Stimulated activated CD8-positive, alpha-beta memory T cell treated with anti-CD3 and anti-CD28 coated beads, Interleukin-15, amount 100 ng/mL, for 1 hour (primary cell): Measurements from ENCODE around the gene NTSR1.

Experiments
- DNase-seq: peaks from one replicate; pipeline ENCODE4 v3.0.0-alpha.2; 2020; ENCODE audit warnings: low read depth

NTSR1 gene

DNA sequence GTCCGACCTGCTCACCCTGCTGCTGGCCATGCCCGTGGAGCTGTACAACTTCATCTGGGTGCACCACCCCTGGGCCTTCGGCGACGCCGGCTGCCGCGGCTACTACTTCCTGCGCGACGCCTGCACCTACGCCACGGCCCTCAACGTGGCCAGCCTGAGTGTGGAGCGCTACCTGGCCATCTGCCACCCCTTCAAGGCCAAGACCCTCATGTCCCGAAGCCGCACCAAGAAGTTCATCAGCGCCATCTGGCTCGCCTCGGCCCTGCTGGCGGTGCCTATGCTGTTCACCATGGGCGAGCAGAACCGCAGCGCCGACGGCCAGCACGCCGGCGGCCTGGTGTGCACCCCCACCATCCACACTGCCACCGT is 885 bp downstream of the NTSR1 start:
- no peak for DNase-seq

DNA sequence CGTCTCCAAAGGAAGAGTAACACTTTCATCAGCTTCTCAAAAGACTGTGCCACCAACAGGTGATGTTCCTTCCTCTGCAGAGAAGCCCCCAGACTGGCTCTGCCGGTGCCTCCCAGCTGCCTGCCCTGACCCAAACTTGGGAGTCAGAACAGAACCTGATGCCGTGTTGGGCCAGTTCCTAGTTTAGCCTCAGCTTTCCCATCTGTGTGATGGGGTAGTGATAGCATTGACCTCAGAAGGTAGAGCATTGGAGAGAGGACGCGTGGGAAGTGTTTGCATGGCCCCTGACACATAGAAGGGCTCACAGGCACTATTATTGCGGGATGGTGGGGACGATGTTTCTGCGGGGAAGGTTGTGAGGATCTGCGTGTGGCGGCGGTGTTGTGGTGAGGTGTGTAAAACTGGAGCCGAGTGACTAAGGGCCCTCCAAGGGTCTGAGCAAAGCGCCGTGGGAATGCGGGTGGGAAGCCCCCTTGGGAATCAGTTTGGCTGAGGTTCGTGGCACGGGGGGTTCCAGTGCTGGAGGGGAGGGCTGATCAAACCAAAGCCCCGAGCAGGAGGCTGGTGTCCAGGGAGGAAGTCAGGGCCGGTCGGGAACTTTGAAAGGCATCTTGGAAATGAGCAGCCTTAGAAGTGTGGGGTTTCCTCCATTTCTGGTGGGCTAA is 1.7 kb downstream of the NTSR1 start:
- no peak for DNase-seq

DNA sequence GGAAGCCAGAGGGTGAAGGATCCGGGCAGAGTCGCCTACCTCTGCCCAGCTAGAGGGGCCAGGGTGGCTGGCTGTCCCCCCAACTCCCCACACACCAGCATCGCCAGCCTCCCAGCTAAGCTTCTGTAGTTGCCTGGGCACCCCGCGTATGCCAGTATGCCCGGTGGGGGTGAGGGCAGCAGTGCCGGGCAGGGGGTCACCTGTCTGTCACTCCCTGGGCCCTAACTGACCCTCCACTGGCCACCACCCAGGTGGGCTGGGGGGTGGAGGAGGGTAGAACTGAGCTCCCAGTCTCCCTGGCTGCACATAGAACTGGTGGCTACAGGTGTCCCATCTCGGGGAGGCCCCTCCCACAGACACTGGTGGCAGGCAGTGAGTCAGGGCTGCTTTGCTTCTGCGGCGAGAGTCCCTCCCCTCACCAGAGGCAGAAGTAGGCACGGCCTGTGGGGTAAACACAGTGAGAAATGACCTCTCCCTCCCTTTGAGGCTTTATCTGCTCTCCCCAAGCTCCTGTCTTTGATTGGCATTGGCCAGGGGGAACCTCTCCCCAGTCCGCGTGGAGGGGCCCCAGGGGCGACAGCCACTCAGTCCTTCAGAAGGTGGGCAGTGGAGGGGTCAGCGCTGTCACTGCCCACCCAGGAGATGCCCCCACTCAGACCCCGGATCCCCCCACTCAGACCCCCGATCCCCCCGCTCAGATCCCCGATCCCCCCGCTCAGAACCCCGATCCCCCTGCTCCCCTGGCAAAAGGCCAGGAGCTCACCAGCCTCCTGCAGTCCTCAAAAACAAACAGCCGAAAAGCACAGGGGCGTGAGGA is 2.5 kb downstream of the NTSR1 start:
- DNase-seq: no peak

DNA sequence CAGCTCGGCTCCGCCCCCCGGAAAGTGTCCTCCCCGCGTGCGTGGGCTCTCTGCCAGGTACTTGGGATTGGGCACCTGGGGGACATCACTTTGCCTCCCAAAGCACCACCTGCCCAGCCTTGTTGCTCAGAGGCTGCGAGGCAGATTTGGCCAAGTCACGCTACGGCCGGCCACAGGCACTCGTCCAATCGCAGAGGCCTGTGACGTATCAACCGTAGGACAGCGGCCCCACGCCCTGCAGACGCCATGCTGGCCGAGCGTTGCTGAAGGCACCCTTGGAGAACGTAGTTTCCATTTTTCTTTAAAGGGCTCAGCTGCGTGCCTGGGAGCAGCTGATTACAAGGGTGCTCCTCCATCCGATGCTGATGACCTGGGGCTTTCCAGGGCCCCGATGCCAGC is 3.1 kb downstream of the NTSR1 start:
- DNase-seq: no peak

DNA sequence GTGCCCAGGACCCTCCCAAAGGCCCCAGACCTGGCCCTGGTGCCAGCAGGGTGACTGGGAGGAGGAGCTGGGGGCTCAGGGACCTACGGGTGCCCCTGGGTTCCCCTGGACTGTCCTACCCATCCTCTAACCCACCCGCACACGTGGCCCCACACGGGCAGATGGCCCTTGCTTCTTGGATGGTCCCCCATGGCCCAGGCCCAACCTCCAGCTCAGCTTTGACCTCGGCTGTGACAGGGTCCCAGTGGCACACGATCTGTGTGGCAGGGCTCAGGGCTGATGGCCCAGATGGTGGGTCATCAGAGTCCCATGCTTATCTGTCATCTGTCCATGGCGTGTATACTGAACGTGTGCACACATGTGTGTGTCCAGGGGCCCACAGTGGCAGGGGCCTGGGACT is 4.0 kb downstream of the NTSR1 start:
- no peak for DNase-seq

DNA sequence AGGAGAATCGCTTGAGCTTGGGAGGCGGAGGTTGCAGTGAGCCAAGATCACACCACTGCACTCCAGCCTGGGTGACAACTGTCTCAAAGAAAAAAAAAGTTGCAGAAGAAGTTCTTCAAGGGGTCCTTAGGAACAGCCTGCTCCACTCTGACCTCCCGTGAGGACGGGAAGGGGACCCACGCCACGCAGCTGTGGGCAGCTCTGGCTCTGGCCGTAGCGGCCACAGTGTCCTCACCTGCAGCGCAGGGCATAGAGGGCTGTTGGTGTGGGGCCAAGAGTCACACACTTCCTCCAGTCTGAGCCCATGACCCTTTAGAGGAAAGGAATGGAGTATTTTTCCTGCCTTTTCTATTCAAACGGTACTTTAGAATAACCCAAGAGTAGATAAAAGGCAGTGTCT is 5.4 kb downstream of the NTSR1 start:
- no peak for DNase-seq

DNA sequence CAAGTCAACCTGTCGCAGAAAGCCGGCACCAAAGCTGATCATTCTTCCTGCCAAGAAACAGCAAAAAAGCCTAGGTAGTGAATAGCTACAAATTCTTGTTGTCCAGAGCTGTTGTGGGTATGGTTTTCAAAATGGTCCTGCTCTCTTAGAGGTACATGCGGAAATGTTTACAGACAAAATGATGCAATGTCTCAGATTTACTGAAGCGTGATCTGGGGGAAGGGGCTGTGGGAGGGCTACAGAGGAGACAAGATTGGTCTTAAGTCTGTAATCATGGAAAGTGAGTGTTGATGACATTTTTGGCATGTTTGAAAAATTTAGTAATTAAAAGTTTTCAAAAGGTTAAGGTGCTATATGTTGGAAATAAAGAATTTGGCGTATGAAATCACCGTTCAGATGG is 6.2 kb downstream of the NTSR1 start:
- no peak for DNase-seq

DNA sequence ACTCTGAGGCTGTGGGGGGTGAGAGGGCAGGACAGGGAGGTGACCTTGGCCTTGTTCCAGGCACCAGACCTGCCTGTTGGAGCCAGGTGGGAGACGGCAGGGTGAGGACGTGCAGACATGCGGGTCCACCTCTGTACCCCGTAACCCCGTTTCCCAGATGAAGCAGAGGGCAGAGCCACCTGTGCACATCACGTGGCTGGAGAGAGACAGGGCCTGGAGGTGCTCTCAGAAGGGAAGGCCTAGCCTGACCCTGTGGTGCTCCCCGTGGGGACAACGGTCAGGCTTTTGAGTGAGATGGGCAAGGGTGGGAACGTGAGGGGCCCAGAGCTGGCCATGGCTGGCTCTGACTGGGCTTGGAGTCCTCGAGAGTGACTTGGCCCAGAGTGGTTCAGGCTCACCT is 6.6 kb downstream of the NTSR1 start:
- DNase-seq: no peak

DNA sequence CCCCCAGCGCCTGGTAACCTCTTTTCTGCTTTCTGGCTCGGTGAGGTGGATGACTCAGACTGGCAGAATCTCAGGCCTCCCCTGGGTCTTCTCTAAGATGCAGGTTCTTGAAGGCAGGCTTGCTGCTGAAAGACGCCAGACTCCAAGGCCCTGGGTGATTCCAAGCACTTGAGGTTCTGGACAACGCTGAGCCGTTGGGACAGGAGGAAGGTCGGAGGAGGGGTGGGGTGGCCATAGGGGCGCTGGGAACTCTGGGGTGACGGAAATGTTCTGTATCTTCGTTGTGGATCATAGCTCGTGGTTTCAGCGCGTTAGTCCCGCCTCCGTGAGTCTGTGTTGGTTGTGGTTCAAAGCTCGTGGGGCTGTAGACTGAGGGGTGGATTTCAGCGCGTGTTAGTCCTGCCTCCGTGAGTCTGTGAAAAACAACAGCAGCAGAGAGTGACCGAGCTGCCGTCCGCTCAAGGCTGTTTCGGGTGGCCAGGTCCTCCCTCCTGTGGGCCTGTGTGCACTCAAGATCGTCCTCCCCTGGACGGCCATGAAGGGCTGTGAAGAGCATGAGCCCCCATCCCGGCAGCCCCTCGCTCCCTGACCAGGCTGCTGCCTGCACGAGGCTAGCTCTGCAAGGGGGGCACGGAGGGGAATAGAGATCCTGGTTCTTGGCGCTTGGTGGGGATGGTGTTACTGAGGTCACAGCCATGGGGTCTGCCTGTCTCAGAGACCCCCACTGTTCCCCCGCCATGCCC is 7.7 kb downstream of the NTSR1 start:
- DNase-seq: no peak

DNA sequence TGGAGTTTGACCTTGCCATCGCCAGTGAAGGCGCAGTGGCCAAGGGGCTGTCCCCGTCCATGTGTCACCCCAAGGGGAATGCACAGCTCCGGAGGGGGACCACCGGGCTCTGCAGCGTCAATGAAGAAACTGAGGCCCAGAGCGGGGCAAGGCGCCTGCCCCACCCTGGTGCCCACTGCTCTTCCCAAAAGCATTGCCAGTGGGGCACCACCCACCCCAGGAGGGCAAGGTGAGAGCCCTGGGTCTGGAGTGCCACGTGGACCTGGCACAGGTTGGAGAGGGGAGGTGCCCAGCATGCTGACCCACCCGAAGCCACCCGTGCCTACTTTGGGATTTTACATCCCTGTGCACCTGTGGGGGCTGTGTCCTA is 8.3 kb downstream of the NTSR1 start:
- DNase-seq: no peak

DNA sequence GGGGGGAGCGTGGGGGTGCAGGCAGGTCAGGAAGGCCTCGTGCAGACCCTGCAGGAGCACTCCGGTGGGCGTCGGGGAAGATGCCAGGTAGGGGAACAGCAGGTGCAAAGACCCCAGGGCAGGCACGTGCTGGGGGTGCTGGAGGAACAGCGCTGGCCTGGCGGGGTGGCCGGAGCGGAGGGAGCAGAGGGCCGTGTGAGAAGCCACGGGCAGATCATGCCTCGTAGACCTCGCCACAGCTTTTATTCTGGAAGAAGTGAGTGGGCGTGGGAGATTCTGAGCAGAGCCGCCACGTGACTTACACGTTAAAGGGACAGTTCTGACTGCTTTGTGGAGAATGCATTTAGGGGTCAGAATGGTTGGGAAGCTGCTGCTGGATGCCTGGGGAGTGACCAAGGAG is 9.3 kb downstream of the NTSR1 start:
- no peak for DNase-seq

DNA sequence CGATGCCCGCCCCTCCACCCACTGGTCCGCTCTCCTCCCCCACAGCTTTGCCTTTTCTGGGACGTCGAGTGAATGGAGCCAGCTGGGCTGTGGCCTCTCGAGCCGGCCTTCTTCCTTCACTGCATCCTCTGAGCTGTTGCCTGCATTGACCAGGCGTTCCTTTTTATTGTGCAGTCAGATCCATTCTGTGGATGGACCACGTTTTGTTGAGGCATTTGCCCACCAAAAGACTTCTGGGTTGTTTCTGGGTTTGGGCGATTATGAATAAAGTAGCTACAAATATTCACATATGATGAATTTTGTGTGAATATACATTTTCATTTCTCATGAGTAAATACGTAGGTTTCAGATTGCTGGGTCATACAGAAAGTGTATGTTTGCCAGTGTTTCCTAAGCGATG is 9.9 kb downstream of the NTSR1 start:
- DNase-seq: no peak

DNA sequence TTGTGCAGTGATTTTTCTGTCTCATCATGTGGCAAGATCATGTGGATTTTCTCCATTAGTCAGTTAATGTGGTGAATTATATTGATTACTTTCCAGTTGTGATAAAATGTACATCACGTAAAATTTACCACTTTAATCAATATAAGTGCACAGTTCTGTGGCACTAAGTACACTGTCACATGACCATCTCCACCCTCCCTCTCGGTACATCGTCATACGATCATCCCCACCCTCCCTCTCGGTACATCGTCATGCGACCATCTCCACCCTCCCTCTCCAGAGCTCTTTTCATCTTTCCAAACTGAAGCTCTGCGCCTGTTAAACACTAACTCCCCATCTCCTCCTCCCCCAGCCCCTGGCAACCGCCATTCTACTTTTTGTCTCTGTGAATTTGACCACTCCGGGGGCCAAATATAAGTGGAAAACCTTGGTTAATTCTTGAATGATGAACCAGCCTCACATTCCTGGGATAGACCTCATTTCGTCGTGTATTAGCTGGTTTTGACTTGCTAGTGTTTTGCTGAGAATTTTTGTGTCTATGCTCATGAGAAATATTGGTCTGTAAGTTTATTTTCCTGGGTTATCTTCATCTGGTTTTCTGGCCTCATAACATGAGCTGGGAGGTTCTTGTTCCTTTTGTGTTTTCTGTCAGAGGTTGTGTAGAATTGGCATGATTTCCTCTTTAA is 10.8 kb downstream of the NTSR1 start:
- no peak for DNase-seq

DNA sequence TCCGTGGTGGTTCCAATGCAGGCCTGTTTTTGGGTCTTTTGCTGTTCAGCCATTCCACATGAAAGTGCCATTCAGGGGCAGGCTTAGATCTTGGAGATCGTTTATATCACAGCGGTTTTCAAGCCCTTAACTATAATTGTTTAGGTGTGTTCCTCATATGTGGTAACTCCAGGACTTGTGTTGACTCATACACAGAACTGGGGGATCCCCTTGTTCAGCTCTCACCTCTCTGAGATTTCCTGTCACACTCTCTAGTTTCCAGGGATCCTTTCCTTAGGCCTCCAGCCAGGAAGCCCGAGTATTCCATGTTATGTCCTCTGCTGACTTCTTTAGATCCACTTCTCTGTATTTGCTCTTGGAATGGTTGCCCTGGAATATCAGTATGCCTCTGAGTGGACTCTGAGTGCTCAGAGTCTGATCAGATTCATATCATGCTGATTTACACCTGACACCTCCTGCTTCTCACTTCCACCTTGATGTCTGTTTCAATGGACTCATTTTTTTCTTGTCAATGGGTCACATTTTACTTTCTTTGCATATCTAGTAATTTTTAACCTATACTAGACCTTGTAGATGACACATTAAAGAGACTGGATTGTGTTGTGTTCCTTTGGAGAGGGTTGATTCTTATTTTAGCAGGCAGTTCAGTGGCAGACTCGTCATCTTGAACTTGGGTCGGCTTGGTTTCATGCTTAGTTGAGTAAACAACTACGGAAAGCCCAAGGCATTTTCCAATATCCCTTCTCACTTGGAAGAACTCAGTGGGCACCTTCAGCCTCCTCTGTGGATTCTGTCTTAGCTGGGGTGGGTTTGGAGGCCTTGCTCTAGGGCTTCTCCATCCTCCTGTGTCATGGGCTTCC is 13.1 kb downstream of the NTSR1 start:
- DNase-seq: no peak

DNA sequence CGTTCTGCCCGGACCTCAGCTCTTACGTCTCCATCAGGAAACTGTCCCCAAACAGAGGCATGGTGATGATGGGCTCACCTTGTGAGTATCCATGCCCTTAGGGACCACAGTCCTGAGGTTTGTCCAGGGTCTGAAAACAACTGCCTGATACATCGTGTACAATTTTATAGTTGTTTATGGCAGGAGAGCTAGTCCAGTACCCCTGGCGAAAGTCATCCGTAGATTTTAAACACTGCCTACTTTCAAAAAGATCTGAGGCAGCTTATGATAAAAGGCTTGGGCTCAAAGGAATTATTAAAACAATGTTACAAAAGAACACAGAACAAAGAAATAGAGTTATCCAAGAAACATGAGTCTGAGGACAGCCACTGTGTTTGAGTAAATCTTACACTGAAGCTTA is 14.0 kb downstream of the NTSR1 start:
- no peak for DNase-seq

DNA sequence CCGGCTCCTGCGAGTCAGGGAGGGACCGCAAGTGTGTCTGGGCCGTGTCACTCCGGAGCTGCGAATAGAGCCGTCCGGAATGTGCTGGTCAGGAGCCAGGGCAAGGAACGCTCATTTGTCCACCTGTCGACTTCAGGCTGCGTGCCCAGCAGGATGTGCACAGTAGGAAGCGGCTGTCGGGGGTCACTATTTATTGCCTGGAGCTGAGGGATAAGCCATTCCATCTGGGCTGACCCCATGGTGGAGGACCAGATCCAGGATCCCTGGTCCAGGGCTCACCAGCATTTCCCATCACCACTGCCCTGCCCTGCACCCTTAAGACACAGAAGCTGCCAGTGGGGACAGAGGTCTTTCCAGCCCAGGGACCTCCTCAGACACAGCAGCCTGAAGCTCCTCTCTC is 14.7 kb downstream of the NTSR1 start:
- no peak for DNase-seq

DNA sequence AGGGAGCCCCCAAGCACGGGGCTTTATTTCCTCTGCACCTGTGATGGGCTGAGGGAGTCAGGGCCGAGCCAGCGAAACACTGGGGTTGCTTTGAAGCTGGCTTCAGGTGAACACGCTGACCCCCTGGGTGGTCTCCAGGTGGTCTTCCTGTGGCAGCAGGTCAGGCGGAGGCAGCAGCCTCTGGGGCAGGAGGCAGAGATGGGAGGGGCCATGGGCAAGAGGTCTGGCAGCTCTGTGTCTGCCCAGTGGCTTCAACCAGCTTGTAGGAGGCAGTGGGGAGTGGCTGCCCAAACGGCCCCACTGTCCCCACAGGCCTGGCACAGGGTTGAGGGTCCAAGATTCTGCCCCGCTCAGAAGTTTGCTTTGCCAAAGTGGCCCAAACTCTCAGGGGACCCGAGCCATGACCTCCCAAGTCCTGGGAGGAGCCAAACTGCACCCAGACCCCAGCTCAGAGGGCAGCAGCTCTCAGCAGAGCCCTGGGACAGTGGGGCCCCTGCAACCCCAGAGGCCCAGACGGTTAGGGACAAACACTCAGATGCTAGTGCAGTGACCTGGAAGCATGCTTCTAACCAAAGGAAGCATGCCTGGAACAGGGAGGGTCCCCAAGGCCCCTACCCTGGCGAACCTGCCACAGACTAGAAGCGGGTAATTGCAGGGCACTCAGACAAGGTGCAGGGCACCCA is 15.3 kb downstream of the NTSR1 start:
- DNase-seq: no peak

DNA sequence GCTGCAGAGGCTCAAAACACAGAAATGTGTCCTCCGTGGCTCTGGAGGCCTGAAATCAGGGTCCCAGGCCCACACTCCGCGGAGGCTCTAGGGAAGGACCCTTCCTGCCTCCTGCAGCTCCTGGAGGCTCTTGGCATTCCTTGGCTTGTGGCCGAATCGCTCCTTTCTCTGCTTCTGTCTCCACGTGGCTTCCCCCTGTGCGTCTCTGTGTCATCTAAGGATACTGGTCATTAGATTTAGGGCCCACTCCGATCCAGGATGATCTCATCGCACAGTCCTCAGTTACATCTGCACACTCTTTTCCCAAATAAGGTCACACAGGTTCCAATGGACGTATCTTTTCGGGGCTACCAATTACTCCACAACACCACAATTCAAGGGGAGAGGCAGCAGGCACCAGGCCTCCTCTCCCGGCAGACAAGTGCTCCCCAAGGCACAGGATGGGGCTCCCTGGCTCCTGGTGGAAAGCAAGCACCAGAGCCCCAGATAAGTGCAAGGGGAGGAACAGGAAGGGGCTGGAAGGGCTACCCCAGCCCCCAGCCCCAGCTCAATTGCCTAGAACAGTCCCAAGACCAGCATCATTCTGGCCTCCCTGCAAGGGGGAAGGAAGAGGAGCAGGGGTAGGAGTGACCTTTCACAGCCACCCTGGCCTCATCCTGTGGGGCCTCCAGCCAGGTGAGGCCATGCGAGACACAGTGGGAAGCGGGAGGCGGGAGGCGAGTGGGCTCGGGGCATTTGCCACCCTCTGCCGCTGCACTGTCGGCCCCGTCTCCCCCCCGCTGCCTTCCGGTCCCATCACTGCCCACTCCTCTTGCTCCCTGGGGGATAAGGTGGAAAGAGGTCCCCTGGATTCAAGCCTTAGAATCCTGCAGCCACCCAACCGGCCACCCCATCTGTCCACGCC is 16.3 kb downstream of the NTSR1 start:
- DNase-seq: no peak

DNA sequence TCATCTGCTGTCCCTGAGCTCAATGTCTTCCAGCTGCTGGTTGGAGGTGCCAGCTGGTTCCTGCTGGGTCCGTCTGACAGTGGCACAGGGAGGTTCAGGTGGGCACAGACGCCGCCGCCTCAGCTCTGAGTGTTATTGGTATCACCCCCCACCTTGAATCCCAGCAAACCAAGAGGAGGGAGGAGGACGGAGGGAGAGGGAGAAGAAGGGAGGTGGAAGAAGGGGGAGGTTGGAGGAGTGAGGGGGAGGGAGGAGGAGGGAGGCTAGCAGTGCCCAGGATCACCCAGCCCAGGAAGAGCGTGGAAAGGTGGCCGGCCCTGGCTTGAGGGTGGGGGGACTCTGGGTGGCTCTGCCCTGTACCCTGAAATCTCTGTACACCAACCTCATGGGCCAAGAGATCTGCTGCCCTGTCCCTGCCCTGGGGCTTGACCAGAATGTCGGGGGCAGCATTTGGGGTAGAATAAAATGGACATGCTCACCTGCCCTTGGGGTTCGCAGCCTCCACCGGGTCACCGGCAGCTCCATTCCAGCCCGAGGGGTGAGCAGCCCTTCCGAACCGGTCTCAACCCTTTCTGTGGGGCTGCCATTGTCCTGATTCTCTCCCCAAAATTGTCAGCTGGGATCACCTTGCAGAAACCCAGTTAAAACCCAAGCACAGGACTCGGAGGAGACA is 17.1 kb downstream of the NTSR1 start:
- no peak for DNase-seq

DNA sequence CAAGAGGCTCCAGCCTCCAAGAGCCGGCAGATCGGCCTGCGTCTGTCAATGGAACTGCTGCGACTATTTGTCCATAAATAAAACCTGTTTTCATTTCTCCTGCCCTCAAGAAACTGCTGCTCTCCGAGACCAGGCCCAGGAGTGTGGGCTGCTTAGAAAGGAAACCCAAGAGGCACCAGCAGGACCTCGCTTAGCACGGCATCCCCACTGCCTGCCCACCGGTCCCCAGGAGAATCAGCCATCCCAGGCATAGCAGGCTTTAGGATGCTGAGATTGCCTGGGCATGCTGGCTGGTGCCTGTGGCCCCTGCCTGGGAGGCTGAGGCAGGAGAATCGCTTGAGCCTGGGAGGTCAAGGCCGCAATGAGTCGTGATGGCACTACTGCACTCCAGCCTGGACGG is 17.6 kb downstream of the NTSR1 start:
- no peak for DNase-seq
